HepG2 (cell line): ENCODE measurements around the gene LRP10. TPM values are rescaled to one million over a fixed set of nuclear protein-coding genes. Genes with fewer than 3 reads are reported as not detected.
A peak's percentile ranks its signal among the peaks of the same experiment; 100 is the strongest.

ENCODE experiments used
- ATAC-seq: fragments of 200-7000 bp; cut with Tn5 transposase; 3 replicates; pipeline ENCODE4 v1.9.1; 2020; ENCODE audit warnings: mild to moderate bottlenecking, moderate library complexity
- BruUV-seq: library from RNA; stranded (reverse); fragments of 400-500 nt; replicated peaks from 2 replicates; lab custom pipeline; 2021; lab: Mats Ljungman, UMichigan
- CTCF ChIA-PET: fragments of 300-600 bp; formaldehyde crosslinking; extraction: SDS; loops from one replicate; lab custom pipeline; 2021; ENCODE audit warnings: low total read pairs, inconsistent platforms, low intra/inter-chr PET ratio; lab: Yijun Ruan, JAX
- POLR2A ChIA-PET: fragments of 350-600 bp; sonication (Branson Sonifier 250); formaldehyde crosslinking; loops from one replicate; lab custom pipeline; 2020; ENCODE audit warnings: antibody characterized with exemption, inconsistent platforms; lab: Yijun Ruan, JAX
- DNase-seq: peaks from one replicate; pipeline ENCODE4 v3.0.0-alpha.2; 2015; ENCODE audit warnings: low spot score
- FAIRE-seq: peaks from 3 replicates; lab custom pipeline; 2011; peaks lifted over from hg19 to GRCh38; lab: Jason Lieb, UNC
- H2AFZ ChIP-seq: one replicate; pipeline ENCODE4 v1.6.1; 2011; ENCODE audit warnings: low read length, inconsistent platforms
- H3K27ac ChIP-seq: fragments of 300-600 bp; 3 replicates; pipeline ENCODE4 v1.8.0; 2011; ENCODE audit warnings: mixed run types, mild to moderate bottlenecking, mixed read lengths, low read length, inconsistent platforms; ENCODE audit not compliant: insufficient read depth; ENCODE audit errors: extremely low read length
- H3K27me3 ChIP-seq, 2 experiments: fragments of 200-600 bp in 1 of 2; 2 replicates in 1 of 2; 3 replicates in 1 of 2; pipeline versions ENCODE4 v1.6.0 to v1.8.0; 2011; ENCODE audit warnings: low read length in 2 of 2, mild to moderate bottlenecking in 2 of 2, moderate library complexity in 2 of 2, inconsistent platforms in 1 of 2; ENCODE audit not compliant: insufficient read depth in 2 of 2, control insufficient read depth in 1 of 2
- H3K36me3 ChIP-seq, 2 experiments: fragments of 200-600 bp in 1 of 2; replicated peaks in 1 of 2; 2 replicates in 1 of 2; 3 replicates in 1 of 2; pipeline versions ENCODE4 v1.5.1 to v1.8.0; 2011; ENCODE audit warnings: low read length in 2 of 2, inconsistent platforms in 1 of 2; ENCODE audit not compliant: insufficient read depth in 2 of 2, control insufficient read depth in 1 of 2
- H3K4me1 ChIP-seq: 2 replicates; pipeline ENCODE4 v1.5.1; 2012; ENCODE audit warnings: low read length, inconsistent platforms; ENCODE audit not compliant: insufficient read depth
- H3K4me2 ChIP-seq: 2 replicates; pipeline ENCODE4 v1.6.0; 2011; ENCODE audit warnings: low read depth, low read length, inconsistent platforms
- H3K4me3 ChIP-seq, 3 experiments: fragments of 200-600 bp in 1 of 3; sonication (generic), shearing (Covaris generic) in 1 of 3; replicated peaks in 1 of 3; 2 replicates each; pipeline ENCODE4 v1.5.1; 2011 to 2016; ENCODE audit warnings: low read length in 3 of 3, inconsistent platforms in 2 of 3, low read depth in 2 of 3, mild to moderate bottlenecking in 2 of 3, control low read depth in 1 of 3, mixed read lengths in 1 of 3; ENCODE audit not compliant: insufficient read depth in 1 of 3
- H3K79me2 ChIP-seq: one replicate; pipeline ENCODE4 v1.6.1; 2011; ENCODE audit warnings: low read length, inconsistent platforms; ENCODE audit not compliant: insufficient read depth
- H3K9ac ChIP-seq: 2 replicates; pipeline ENCODE4 v1.6.0; 2011; ENCODE audit warnings: mild to moderate bottlenecking, low read depth, low read length, inconsistent platforms; ENCODE audit not compliant: insufficient read depth
- H3K9me3 ChIP-seq: 2 replicates; pipeline ENCODE4 v1.5.1; 2012; ENCODE audit warnings: mild to moderate bottlenecking, low read length
- H4K20me1 ChIP-seq: 2 replicates; pipeline ENCODE4 v1.6.0; 2011; ENCODE audit warnings: inconsistent platforms, mild to moderate bottlenecking, low read length, moderate library complexity; ENCODE audit not compliant: insufficient read depth
- CBX5 ChIP-seq: sonication (generic); formaldehyde crosslinking; IDR thresholded peaks from 2 replicates; pipeline ENCODE4 v1.4.0; 2020; ENCODE audit warnings: missing genetic modification reagents, borderline replicate concordance
- DMTF1 ChIP-seq: sonication (generic); formaldehyde crosslinking; IDR thresholded peaks from 2 replicates; pipeline ENCODE4 v1.4.0; 2020; ENCODE audit warnings: mild to moderate bottlenecking, missing genetic modification reagents
- EED ChIP-seq: sonication (generic); formaldehyde crosslinking; IDR thresholded peaks from 2 replicates; pipeline ENCODE4 v1.5.0; 2020; ENCODE audit warnings: mild to moderate bottlenecking, missing genetic modification reagents
- EP300 ChIP-seq, 3 experiments: sonication (generic) in 1 of 3; formaldehyde crosslinking in 1 of 3; IDR thresholded peaks; 2 replicates each; pipeline versions ENCODE4 v1.5.1 to v1.6.1; 2011 to 2020; ENCODE audit warnings: low read depth in 2 of 3, low read length in 2 of 3, borderline replicate concordance in 1 of 3, improper control_type of control experiment in 1 of 3, mild to moderate bottlenecking in 1 of 3, missing genetic modification reagents in 1 of 3, moderate library complexity in 1 of 3
- KDM6A ChIP-seq: IDR thresholded peaks from 2 replicates; pipeline ENCODE4 v1.6.1; 2016; ENCODE audit warnings: low read depth
- NFIC ChIP-seq: IDR thresholded peaks from 2 replicates; pipeline ENCODE4 v1.6.1; 2012; ENCODE audit warnings: mild to moderate bottlenecking, low read length, inconsistent platforms
- PCBP1 ChIP-seq: fragments of 200-400 bp; formaldehyde crosslinking; IDR thresholded peaks from 2 replicates; pipeline ENCODE4 v1.6.1; 2017; ENCODE audit warnings: mild to moderate bottlenecking, low read depth, low read length, borderline replicate concordance
- PTBP1 ChIP-seq: fragments of 200-400 bp; formaldehyde crosslinking; IDR thresholded peaks from 2 replicates; pipeline ENCODE4 v1.6.1; 2018; ENCODE audit warnings: low read length, low read depth; ENCODE audit not compliant: poor library complexity, severe bottlenecking
- TFDP1 ChIP-seq: IDR thresholded peaks from 2 replicates; pipeline ENCODE4 v1.6.1; 2016; ENCODE audit warnings: missing compliant biosample characterization, missing genetic modification reagents, borderline replicate concordance
- THAP11 ChIP-seq: IDR thresholded peaks from 2 replicates; pipeline ENCODE4 v1.6.1; 2016; ENCODE audit warnings: missing biosample characterization, missing genetic modification reagents
- ZNF629 ChIP-seq: sonication (generic); formaldehyde crosslinking; conservative IDR thresholded peaks from 2 replicates; pipeline ENCODE4 v1.5.0; 2020; ENCODE audit warnings: missing genetic modification reagents
- ZNF687 ChIP-seq: sonication (generic); formaldehyde crosslinking; IDR thresholded peaks from 2 replicates; pipeline ENCODE4 v1.5.1; 2020; ENCODE audit warnings: mild to moderate bottlenecking, missing genetic modification reagents, moderate library complexity
- ZNF768 ChIP-seq: sonication (generic); formaldehyde crosslinking; IDR thresholded peaks from 2 replicates; pipeline ENCODE4 v1.4.0; 2020; ENCODE audit warnings: missing genetic modification reagents
- WGBS: methylation state at CpG from one replicate; pipeline ENCODE4 v1.1.6; 2017; ENCODE audit warnings: low lambda C conversion rate; 5-methylcytosine and 5-hydroxymethylcytosine counted together
- in situ Hi-C: cut with HindIII; loops from 2 replicates; pipeline ENCODE4 v1.10.0; 2017; ENCODE audit warnings: low pct_unique_long_range_greater_than_20kb; ENCODE audit not compliant: extremely low pct_ligation_motif_present
- intact Hi-C: fragments of 100-400 bp; cut with micrococcal nuclease; formaldehyde crosslinking; loops from one replicate; pipeline ENCODE4 v1.10.0; 2022; ENCODE audit not compliant: unreplicated experiment
- polyA plus RNA-seq, 8 experiments: library from polyadenylated mRNA; depleted of rRNA in 3 of 8; stranded (reverse) in 7 of 8; unstranded in 1 of 8; fragments of >200 nt; fragmentation: Illumina TruSeq in 4 of 8; extraction: Trizol in 4 of 8; gene quantifications; 2 replicates each; pipeline versions ENCODE4 v1.2.1 to v1.2.3, GENCODE V29; 2011 to 2016; ENCODE audit warnings: low read depth in 4 of 8, missing spikeins in 1 of 8, mixed read lengths in 1 of 8; ENCODE audit not compliant: insufficient read depth in 1 of 8
- total RNA-seq, 5 experiments: library from RNA; depleted of rRNA; stranded (reverse); fragments of >200 nt; fragmentation: Illumina TruSeq; extraction: Trizol; gene quantifications; 2 replicates each; pipeline ENCODE4 v1.2.3, GENCODE V29; 2016; ENCODE audit warnings: low read depth in 1 of 5

LRP10 gene
- total and polyA plus RNA-seq, 2 of the 13 experiments (the other 11 are each of a cell fraction or from before 2014, with no cell fraction given), result 16.9 to 45.2 TPM

GRCh38 chr14:22845821-22846625 lies 25.5 kb upstream of the LRP10 start (continued):
- no peak for TF ChIP-seq DMTF1

- H3K79me2 ChIP-seq, result no peaks in the 10 kb centered on the region
- H3K4me2 ChIP-seq, result no peak overlapping the region
- in situ Hi-C loops, result loop anchor here (5.0 kb wide), 1 partner anchor 290 kb away; no protein-coding TSS in a partner anchor
- no peaks in the 10 kb centered on the region for H4K20me1 ChIP-seq
- no peak overlapping the region for H3K27ac ChIP-seq
- intact Hi-C loops, result no loop called here
- FAIRE-seq (no peak), ATAC-seq (peak; percentile 4; the same call in 2 of the 3 replicates), DNase-seq (no peak)
- H3K36me3 ChIP-seq, result no peaks in the 10 kb centered on the region
- BruUV-seq, result no TSS peak
- H3K9ac ChIP-seq, result no peak overlapping the region
- no peaks in the 10 kb centered on the region for H3K9me3 ChIP-seq
- H2AFZ ChIP-seq, result no peak overlapping the region
- H3K4me1 ChIP-seq, result peaks cover 19% of the 10 kb centered on the region
- WGBS, result 56% methylated on average over 11 of the region's 11 CpGs
- ChIA-PET POLR2A (interaction anchor here (0.6 to 1.5 kb wide), 3 partner anchors 16 to 73 kb away, joined by 4 to 6 read pairs (median 5); no protein-coding TSS in a partner anchor), CTCF (no interaction called here)
- peaks cover 9 to 45% of the 10 kb centered on the region in 2 experiments for H3K27me3 ChIP-seq
- no peak overlapping the region for H3K4me3 ChIP-seq
- TF ChIP-seq ZNF629 (CRISPR knock-in tag) (no peak), PTBP1 (peak; percentile 35), ZNF687 (peak; percentile 6; the same call in 1 of the 2 replicates), ZNF768 (CRISPR knock-in tag) (peak; percentile 70; the same call in 1 of the 2 replicates), CBX5 (CRISPR knock-in tag) (0 out of 2 replicates have a peak, but pooled peaks have one; percentile 15), PCBP1 (0 out of 2 replicates have a peak, but pooled peaks have one; percentile 39), THAP11 (CRISPR knock-in tag) (no peak), EED (0 out of 2 replicates have a peak, but pooled peaks have one; percentile 29), TFDP1 (CRISPR knock-in tag) (0 out of 2 replicates have a peak, but pooled peaks have one; percentile 39), EP300 (IDR thresholded peaks at IDR 0.05; ENCODE audit: low read depth in 2 of 2, low read length in 2 of 2) (no peak), EP300 (CRISPR knock-in tag; IDR thresholded peaks at IDR 0.05; ENCODE audit: borderline replicate concordance) (0 out of 2 replicates have a peak, but pooled peaks have one; percentile 30), KDM6A (CRISPR knock-in tag) (no peak), NFIC (no peak)
Measured at GRCh38 chr14:22846811-22847307, 24.7 kb upstream of the LRP10 start.
